Activated B cell treated with CpG ODN at 0.5 μM for 24 hours (primary cell): Measurements from ENCODE around the gene PRPF6. TPM values are rescaled to one million over a fixed set of nuclear protein-coding genes. Genes with fewer than 3 reads are reported as not detected.

Experiments used
- ATAC-seq: fragments of 200-7000 bp; cut with Tn5 transposase; one replicate; pipeline ENCODE4 v1.10.0; 2021; ENCODE audit warnings: low read depth, mild to moderate bottlenecking, moderate library complexity
- CTCF ChIA-PET: fragments of 350-600 bp; sonication (Branson Sonifier 250); formaldehyde crosslinking; loops from one replicate; lab custom pipeline; 2021; ENCODE audit warnings: antibody characterized with exemption; lab: Charles Lee
- POLR2A ChIA-PET: fragments of 350-600 bp; sonication (Branson Sonifier 250); formaldehyde crosslinking; loops from one replicate; lab custom pipeline; 2021; ENCODE audit warnings: antibody characterized with exemption; lab: Charles Lee
- DNase-seq: peaks from one replicate; pipeline ENCODE4 v3.0.0; 2022
- H3K27ac Mint-ChIP-seq: one replicate; pipeline ENCODE4 v1.8.0; 2020; ENCODE audit warnings: mixed read lengths
- H3K27me3 Mint-ChIP-seq: one replicate; pipeline ENCODE4 v1.8.0; 2021; ENCODE audit warnings: mixed read lengths
- H3K36me3 Mint-ChIP-seq: one replicate; pipeline ENCODE4 v1.8.0; 2021; ENCODE audit warnings: low read depth, mixed read lengths
- H3K4me1 Mint-ChIP-seq: one replicate; pipeline ENCODE4 v1.8.0; 2021; ENCODE audit warnings: mixed read lengths
- H3K4me3 Mint-ChIP-seq: one replicate; pipeline ENCODE4 v1.8.0; 2020; ENCODE audit warnings: mild to moderate bottlenecking, mixed read lengths
- H3K9me3 Mint-ChIP-seq: one replicate; pipeline ENCODE4 v1.8.0; 2020; ENCODE audit warnings: mixed read lengths
- CTCF ChIP-seq: fragments of 200-600 bp; IDR thresholded peaks from one replicate; pipeline ENCODE4 v1.8.0; 2022; ENCODE audit warnings: antibody characterized with exemption, mild to moderate bottlenecking
- intact Hi-C: fragments of 100-400 bp; cut with micrococcal nuclease; formaldehyde crosslinking; loops from one replicate; pipeline ENCODE4 v1.15.1; 2024
- total RNA-seq: library from RNA; stranded (reverse); gene quantifications from 2 replicates; pipeline ENCODE4 v1.2.3, GENCODE V29; 2022

Gene PRPF6
- total RNA-seq, 1 donor from 2014 or later = 75.8 TPM

GRCh38 chr20:64072498-64073063 lies 91.6 kb downstream of the PRPF6 start:
- no peak for TF ChIP-seq CTCF
- peak overlapping the region; percentile 50 for H3K27ac Mint-ChIP-seq
- no peaks in the 10 kb centered on the region for H3K27me3 Mint-ChIP-seq
- H3K9me3 Mint-ChIP-seq = no peaks in the 10 kb centered on the region
- no peak for DNase-seq
- intact Hi-C loops = no loop called here
- ChIA-PET CTCF (interaction anchor here (1.8 kb wide), 1 partner anchor 34 kb away, joined by 4 read pairs; no protein-coding TSS in a partner anchor), POLR2A (interaction anchor here (1.1 kb wide), 1 partner anchor 208 kb away, joined by 3 read pairs; the partner anchor contains the start of gene TPD52L2)
- peaks cover 37% of the 10 kb centered on the region for H3K36me3 Mint-ChIP-seq
- no peak for ATAC-seq
- H3K4me1 Mint-ChIP-seq = peaks cover 65% of the 10 kb centered on the region
- H3K4me3 Mint-ChIP-seq = no peak overlapping the region

- peaks cover 64% of the 10 kb centered on the region for H3K4me1 Mint-ChIP-seq
- no peak overlapping the region for H3K4me3 Mint-ChIP-seq
- peaks cover 39% of the 10 kb centered on the region for H3K36me3 Mint-ChIP-seq
- no peaks in the 10 kb centered on the region for H3K9me3 Mint-ChIP-seq
- H3K27ac Mint-ChIP-seq = peak overlapping the region; percentile 18
- ATAC-seq (no peak), DNase-seq (no peak)
- ChIA-PET POLR2A (interaction anchor here (8.1 kb wide), 1 partner anchor 7 kb away, joined by 77 read pairs; no protein-coding TSS in a partner anchor), CTCF (no interaction called here)
- intact Hi-C loops = no loop called here
- no peak for TF ChIP-seq CTCF
- H3K27me3 Mint-ChIP-seq = no peaks in the 10 kb centered on the region
Measured at GRCh38 chr20:64073476-64074183, 92.7 kb downstream of the PRPF6 start.

- H3K27me3 Mint-ChIP-seq = no peaks in the 10 kb centered on the region
- no peak for TF ChIP-seq CTCF
- no peak overlapping the region for H3K4me3 Mint-ChIP-seq
- DNase-seq (no peak), ATAC-seq (no peak)
- POLR2A ChIA-PET = interaction anchor here (0.6 to 8.1 kb wide), 2 partner anchors 8 to 34 kb away, joined by 3 to 77 read pairs; no protein-coding TSS in a partner anchor
- H3K36me3 Mint-ChIP-seq = peaks cover 41% of the 10 kb centered on the region
- intact Hi-C loops = no loop called here
- CTCF ChIA-PET = no interaction called here
- H3K27ac Mint-ChIP-seq = peak overlapping the region; percentile 7
- H3K9me3 Mint-ChIP-seq = no peaks in the 10 kb centered on the region
- peaks cover 64% of the 10 kb centered on the region for H3K4me1 Mint-ChIP-seq
Measured at GRCh38 chr20:64074184-64074789, 93.4 kb downstream of the PRPF6 start.

GRCh38 chr20:64074963-64075362 lies 94.0 kb downstream of the PRPF6 start:
- ChIA-PET POLR2A (interaction anchor here (0.6 to 8.1 kb wide), 3 partner anchors 9 to 560 kb away, joined by 3 to 77 read pairs (median 4); no protein-coding TSS in a partner anchor), CTCF (interaction anchor here (0.8 kb wide), 1 partner anchor 35 kb away, joined by 3 read pairs; no protein-coding TSS in a partner anchor)
- Mint-ChIP-seq H3K9me3 (no peaks in the 10 kb centered on the region), H3K27ac (no peak overlapping the region), H3K36me3 (peaks cover 41% of the 10 kb centered on the region), H3K4me3 (no peak overlapping the region), H3K4me1 (peaks cover 59% of the 10 kb centered on the region), H3K27me3 (no peaks in the 10 kb centered on the region)
- no peak for TF ChIP-seq CTCF
- ATAC-seq (no peak), DNase-seq (no peak)
- intact Hi-C loops = loop anchor here (5.0 kb wide), 1 partner anchor 93 kb away; the partner anchor contains the start of gene PRPF6
